ENCODE measurements around the gene ACSM2B. TPM values are rescaled to one million over a fixed set of nuclear protein-coding genes. Genes with fewer than 3 reads are reported as not detected.
"Not testable (repeated sequence)": the region's sequence is repeated elsewhere in the genome, so short reads cannot be mapped to it uniquely, and the experiment has no call there.

Gene ACSM2B
- total RNA-seq, 4 donors from 2014 or later, result 0.21 TPM; not detected in 3

DNA sequence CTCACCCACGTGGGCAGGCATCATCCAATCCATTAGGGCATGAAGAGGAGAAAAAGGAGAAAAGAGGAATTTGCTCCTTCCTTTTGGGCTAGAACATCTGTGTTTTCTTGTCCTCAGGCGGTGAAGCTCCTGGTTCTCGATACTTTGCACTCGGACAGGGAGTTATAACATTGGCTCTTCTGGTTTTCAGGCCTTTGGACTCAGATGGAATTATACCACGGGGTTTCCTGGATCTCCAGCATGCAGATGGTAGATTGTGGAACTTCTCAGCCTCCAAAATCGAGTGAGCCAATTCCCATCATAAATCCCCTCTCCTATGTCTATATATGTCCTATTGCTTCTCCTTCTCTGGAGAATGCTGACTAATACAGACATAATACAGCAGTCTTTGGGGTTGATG, 9.9 kb upstream of the ACSM2B start:
- WGBS, 2 donors, result 69 to 83% methylated on average over 5 to 6 of the region's 6 CpGs
- not testable (repeated sequence) for H3K36me3 ChIP-seq; H3K4me3 ChIP-seq; DNase-seq (ENCODE audit: low spot score in 2 of 2); H3K27me3 ChIP-seq; H3K27ac ChIP-seq; H3K9me3 ChIP-seq; H3K4me1 ChIP-seq

DNA sequence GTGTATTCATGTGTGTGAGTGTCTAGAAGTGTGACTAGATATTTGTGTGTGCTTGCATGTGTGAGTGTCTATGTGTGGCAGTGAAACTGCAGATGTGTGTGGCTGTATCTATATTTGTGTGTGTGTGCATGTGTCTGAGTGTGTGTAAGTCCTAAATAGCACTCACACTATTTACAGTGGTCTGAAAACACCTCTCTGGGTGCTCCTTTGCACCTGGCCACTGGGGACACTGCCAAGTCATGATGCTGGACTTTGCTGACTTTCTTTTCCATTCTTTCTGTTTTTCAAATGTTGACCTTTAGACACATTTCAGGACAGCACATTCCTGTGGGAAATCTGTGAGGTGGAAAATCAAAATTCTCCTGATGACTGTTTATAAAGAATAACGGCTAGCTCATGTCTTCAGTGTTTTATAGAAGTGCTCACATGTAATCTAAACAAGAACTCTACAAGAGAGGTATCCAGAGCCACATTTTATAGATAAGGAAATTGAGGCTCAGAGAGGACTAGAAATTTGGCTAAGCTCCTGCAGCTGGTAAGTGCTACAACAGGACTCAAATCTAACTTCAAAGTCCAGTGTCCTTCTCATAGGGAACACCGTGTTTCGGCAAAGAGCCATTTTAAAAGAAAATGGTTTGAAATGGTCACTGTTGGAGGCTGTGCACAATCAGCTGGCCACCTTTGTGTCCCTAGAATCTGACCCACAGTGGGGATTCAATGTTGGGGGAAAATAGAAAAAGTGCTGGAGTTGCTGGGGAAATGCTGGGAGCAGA, 4.5 kb upstream of the ACSM2B start:
- H3K27ac ChIP-seq, result not testable (repeated sequence)

DNA sequence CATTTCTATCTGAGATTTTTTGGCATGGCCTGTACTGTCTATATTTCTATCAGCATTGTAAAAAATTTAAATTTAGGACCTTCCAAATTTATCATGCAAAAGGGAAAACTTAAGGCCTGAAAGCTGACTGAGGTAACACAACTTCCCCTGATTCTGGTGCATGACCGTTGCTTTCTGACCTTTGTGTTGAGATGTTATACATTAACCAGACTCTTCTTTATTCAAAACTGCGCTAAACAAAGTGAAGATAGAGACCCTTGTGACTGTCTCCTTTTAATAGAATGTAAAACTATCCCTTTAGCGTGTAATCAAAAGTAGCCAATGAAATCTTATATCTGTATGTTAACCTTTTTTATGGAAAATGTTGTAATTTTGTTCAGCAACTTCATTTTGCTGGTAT, 1.9 kb upstream of the ACSM2B start:
- H3K36me3 ChIP-seq; DNase-seq (ENCODE audit: low spot score in 2 of 2); H3K27me3 ChIP-seq; H3K4me1 ChIP-seq; H3K9me3 ChIP-seq; H3K27ac ChIP-seq; H3K4me3 ChIP-seq: not testable (repeated sequence)
- WGBS, 2 donors, result 78 to 86% methylated on average over 1 of the region's 3 CpGs

More for the DNA sequence above, 4.5 kb upstream of the ACSM2B start:
- no CpG with 5 or more reads among the region's 3 CpGs for WGBS, 2 donors
- not testable (repeated sequence) for DNase-seq (ENCODE audit: low spot score in 2 of 2); H3K27me3 ChIP-seq; H3K36me3 ChIP-seq; H3K4me3 ChIP-seq; H3K4me1 ChIP-seq; H3K9me3 ChIP-seq

DNA sequence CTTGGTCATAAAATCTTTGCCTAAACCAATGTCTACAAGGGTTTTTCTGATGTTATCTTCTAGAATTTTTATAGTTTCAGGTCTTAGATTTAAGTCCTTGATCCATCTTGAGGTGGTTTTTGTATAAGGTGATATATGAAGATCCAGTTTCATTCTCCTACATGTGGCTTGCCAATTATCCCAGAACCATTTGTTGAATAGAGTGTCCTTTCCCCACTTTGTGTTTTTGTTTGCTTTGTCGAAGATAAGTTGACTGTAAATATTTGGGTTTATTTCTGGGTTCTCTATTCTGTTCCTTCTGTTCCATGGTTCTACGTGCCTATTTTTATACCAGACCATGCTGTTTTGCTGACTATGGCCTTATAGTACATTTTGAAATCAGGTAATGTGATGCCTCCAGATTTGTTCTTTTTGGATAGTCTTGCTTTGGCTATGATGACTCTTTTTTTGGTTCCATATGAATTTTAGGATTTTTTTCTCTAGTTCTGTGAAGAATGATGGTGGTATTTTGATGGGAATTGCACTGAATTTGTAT, 7.0 kb downstream of the ACSM2B start:
- not testable (repeated sequence) for H3K27ac ChIP-seq; H3K4me1 ChIP-seq; H3K27me3 ChIP-seq; H3K9me3 ChIP-seq; H3K36me3 ChIP-seq; H3K4me3 ChIP-seq; DNase-seq (ENCODE audit: low spot score in 2 of 2)
- WGBS, 2 donors, result 74 to 92% methylated on average over 2 of the region's 2 CpGs

DNA sequence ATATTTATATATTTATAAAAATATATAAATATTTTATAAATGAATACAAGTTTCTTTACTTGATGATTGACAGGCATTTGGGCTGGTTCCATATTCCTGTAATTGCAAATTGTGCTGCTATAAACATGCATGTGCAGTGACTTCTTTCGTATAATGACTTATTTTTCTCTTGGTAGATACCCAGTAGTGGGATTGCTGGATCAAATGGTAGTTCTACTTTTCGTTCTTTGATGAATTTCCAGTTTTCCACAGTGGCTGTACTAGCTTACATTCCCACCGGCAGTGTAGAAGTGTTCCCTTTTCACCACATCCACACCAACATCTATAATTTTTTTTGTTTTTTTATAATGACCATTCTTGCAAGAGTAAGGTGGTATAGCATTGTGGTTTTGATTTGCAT, 7.8 kb downstream of the ACSM2B start:
- WGBS, 2 donors, result 87 to 88% methylated on average over 3 of the region's 3 CpGs
- Histone ChIP-seq H3K9me3 (no peaks in the 10 kb centered on the region), H3K27me3 (no peaks in the 10 kb centered on the region), H3K4me3 (no peak overlapping the region), H3K36me3 (no peaks in the 10 kb centered on the region), H3K27ac (no peak overlapping the region), H3K4me1 (no peaks in the 10 kb centered on the region)
- TF ChIP-seq, protein P1, sequence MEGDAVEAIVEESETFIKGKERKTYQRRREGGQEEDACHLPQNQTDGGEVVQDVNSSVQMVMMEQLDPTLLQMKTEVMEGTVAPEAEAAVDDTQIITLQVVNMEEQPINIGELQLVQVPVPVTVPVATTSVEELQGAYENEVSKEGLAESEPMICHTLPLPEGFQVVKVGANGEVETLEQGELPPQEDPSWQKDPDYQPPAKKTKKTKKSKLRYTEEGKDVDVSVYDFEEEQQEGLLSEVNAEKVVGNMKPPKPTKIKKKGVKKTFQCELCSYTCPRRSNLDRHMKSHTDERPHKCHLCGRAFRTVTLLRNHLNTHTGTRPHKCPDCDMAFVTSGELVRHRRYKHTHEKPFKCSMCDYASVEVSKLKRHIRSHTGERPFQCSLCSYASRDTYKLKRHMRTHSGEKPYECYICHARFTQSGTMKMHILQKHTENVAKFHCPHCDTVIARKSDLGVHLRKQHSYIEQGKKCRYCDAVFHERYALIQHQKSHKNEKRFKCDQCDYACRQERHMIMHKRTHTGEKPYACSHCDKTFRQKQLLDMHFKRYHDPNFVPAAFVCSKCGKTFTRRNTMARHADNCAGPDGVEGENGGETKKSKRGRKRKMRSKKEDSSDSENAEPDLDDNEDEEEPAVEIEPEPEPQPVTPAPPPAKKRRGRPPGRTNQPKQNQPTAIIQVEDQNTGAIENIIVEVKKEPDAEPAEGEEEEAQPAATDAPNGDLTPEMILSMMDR (IDR thresholded peaks at IDR 0.05), result no peak
- no peak for TF ChIP-seq EP300 (IDR thresholded peaks at IDR 0.05)
- TF ChIP-seq POLR2A (IDR thresholded peaks at IDR 0.05), result no peak
- no peak for DNase-seq (ENCODE audit: low spot score in 2 of 2)

DNA sequence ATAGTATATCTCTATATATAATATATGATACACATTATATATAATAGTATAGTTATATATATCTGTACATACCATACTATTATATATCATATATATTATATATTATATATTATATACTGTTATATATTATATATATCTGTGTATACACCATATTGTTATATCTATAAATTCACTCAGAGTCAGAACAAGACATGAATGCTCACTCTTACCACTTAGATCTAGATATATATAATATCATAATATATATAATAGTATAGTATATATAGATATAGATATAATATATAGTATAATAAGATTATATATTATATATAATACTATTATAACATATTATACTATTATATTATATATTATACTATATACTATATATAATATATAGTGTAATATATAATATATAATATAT, 9.3 kb downstream of the ACSM2B start:
- H3K4me1 ChIP-seq, result no peaks in the 10 kb centered on the region
- TF ChIP-seq, protein P1 (IDR thresholded peaks at IDR 0.05), result no peak
- TF ChIP-seq EP300 (IDR thresholded peaks at IDR 0.05), result no peak
- TF ChIP-seq POLR2A (IDR thresholded peaks at IDR 0.05), result no peak
- H3K4me3 ChIP-seq, result no peak overlapping the region
- H3K27me3 ChIP-seq, result no peaks in the 10 kb centered on the region
- no peaks in the 10 kb centered on the region for H3K36me3 ChIP-seq
- peaks cover 0 to 4% (median 0%) of the 10 kb centered on the region in 4 donors for H3K9me3 ChIP-seq
- no peak overlapping the region for H3K27ac ChIP-seq
- no peak for DNase-seq (ENCODE audit: low spot score in 2 of 2)

DNA sequence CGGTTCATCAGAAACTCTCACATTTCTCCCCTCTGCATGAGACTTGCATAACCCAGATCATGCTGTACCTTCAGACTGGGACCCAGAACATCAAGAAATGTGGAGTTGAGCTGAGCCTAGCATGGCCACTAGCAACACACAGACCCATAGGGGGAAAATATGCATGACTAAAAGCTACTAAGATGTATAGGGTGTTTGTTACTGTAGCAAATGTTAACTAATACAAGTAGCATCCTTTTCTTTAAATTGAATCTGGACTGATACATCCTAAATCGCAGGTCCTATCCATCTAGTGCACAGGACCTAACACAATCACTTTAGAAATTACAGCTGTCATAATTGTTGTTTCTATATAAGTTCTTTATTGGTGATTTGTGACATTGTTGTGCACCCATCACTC, 10.8 kb downstream of the ACSM2B start:
- not testable (repeated sequence) for H3K27me3 ChIP-seq; H3K27ac ChIP-seq; DNase-seq (ENCODE audit: low spot score in 2 of 2); H3K4me3 ChIP-seq; H3K36me3 ChIP-seq; H3K9me3 ChIP-seq; H3K4me1 ChIP-seq
- 90 to 91% methylated on average over 2 of the region's 2 CpGs for WGBS, 2 donors

DNA sequence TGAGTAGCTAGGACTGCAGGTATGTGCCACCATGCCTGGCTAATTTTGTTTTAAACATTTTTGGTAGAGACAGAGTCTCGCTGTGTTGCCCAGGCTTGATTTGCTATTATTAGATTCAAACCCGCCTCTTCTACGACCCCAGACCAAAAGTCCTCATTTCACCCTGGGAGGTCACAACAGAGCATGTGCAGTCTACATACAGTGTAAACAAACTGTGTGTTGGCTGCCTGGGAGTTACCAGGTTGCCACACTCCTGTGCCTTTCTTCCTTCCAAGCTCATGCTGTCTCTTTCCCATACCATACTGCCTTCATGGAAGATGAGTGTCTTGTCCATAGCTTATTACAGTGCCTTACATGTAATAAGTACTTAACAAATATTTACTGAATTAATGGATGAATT, 11.9 kb downstream of the ACSM2B start:
- not testable (repeated sequence) for H3K9me3 ChIP-seq; H3K27me3 ChIP-seq; DNase-seq (ENCODE audit: low spot score in 2 of 2); H3K27ac ChIP-seq; H3K4me1 ChIP-seq; H3K36me3 ChIP-seq; H3K4me3 ChIP-seq
- WGBS, 2 donors, result 72% methylated on average over 2 of the region's 3 CpGs; no CpG with 5 or more reads in 1 of the 2 donors

DNA sequence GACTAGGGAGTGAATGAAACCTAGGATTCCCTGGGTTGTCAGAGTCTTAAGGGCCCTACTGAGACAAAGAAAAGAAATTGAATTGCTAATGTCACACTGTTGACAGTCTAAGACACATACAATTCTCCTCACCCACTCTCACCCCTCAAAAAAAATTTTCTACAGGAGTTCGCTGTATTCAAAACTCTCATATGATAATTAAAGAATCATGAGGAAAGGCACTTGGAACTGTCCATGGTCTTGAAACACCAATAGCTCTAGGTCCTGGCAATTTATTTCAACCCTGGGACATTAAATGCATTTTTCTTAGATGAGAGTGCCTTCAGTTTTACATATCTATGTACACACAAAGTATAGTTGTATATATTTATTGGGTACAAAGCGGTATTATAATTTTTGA, 20.5 kb downstream of the ACSM2B start:
- H3K9me3 ChIP-seq; H3K4me3 ChIP-seq; H3K27ac ChIP-seq; H3K36me3 ChIP-seq; H3K27me3 ChIP-seq; DNase-seq (ENCODE audit: low spot score in 2 of 2); H3K4me1 ChIP-seq: not testable (repeated sequence)
- 59 to 60% methylated on average over 2 of the region's 2 CpGs for WGBS, 2 donors

DNA sequence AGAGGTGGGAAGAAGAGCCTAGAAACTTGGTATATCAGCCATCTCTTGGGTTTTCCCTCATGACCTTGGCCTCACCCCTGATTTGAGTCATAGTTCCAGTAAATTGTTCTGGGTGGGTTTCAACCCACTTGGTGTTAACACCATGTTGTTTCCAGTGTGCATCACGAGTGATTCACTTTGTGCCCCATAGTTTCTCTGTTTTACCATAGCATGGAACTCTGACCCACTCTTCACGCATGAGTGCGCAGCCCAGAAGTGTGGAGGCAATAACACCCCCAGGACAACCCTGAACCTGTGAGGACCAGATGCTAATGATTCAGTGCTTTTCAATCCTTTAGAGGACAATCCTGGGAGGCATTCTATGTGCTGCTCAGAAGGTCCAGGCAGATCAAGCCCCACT, 21.5 kb downstream of the ACSM2B start:
- not testable (repeated sequence) for H3K9me3 ChIP-seq; H3K27me3 ChIP-seq; H3K36me3 ChIP-seq; DNase-seq (ENCODE audit: low spot score in 2 of 2); H3K4me1 ChIP-seq; H3K27ac ChIP-seq; H3K4me3 ChIP-seq
- 77 to 89% methylated on average over 3 of the region's 3 CpGs for WGBS, 2 donors

DNA sequence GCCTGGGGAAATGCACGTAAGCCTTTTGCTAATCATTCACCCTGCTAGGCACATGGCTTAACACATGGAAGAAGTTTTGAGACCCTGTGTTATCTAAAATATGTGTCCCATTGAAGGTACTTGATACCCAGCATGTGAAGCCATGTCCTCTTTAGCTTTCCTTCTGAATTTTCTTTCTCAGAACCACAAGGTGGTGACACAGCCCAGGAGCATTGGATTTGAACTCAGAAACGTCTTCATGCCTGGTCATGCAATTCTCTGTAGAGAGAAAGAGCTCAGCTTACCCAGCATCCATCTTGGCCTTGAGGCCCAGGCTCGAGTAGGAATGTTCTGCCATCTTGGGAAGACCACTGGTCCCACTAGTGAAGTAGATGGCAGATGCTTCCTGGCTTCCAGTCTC, 22.7 kb downstream of the ACSM2B start:
- 40 to 44% methylated on average over 3 of the region's 3 CpGs for WGBS, 2 donors
- H3K36me3 ChIP-seq; H3K4me1 ChIP-seq; H3K4me3 ChIP-seq; DNase-seq (ENCODE audit: low spot score in 2 of 2); H3K27ac ChIP-seq; H3K9me3 ChIP-seq; H3K27me3 ChIP-seq: not testable (repeated sequence)

DNA sequence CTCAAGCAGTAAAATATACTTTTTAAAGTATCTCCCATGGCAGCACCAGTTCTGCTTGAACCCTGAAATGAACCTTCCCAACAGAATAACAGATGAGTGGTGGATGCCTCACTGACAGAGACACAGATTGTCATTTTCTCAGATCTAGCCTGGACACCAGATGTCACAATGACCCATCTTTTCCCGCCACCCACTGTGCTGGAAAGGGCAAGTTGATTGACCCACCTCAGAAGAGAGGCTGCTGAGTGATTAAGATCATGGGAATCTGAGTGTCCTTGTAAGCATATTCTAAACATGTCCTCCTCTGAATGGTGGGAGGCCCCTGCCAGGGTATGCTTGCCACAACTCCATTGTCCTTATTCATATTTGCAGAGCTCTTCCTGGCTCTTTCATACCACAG, 29.2 kb downstream of the ACSM2B start:
- not testable (repeated sequence) for H3K4me3 ChIP-seq; H3K27me3 ChIP-seq; H3K36me3 ChIP-seq; H3K9me3 ChIP-seq; H3K4me1 ChIP-seq; H3K27ac ChIP-seq; DNase-seq (ENCODE audit: low spot score in 2 of 2)
- WGBS, 2 donors, result 71 to 84% methylated on average over 1 of the region's 1 CpG
